Mucosa of gallbladder (tissue), 1 donor: ENCODE data around the gene SIN3B. TPM values are rescaled to one million over a fixed set of nuclear protein-coding genes. Genes with fewer than 3 reads are reported as not detected.

ENCODE experiments used
- DNase-seq: peaks from one replicate; pipeline ENCODE4 v3.0.0-alpha.2; 2020; ENCODE audit warnings: low spot score
- total RNA-seq: library from RNA; stranded (reverse); gene quantifications from one replicate; pipeline ENCODE4 v1.2.1, GENCODE V29; 2021
- donor health status: DM: no; HTN: no; CAD: no.

The SIN3B gene
- total RNA-seq, 1 donor from 2014 or later, result 46.0 TPM

DNA sequence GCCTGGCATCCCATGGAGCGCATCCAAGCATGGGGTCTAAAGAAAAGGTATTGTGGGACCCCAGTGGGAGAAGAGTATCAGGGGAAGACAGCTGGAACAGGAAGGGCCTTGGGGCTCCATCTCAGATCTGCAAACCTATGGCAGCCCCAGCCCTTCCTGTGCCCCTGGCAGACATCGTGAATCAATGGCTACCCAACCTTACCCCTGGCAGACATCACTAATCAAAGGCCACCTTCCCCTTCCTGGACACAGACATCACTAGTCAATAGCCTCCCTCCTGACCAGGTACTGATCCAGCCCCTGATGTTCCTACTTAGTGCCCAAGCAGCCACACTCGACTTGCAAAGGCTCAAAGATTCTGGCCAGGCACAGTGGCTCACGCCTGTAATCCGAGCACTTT is 75.4 kb downstream of the SIN3B start:
- no peak for DNase-seq

DNA sequence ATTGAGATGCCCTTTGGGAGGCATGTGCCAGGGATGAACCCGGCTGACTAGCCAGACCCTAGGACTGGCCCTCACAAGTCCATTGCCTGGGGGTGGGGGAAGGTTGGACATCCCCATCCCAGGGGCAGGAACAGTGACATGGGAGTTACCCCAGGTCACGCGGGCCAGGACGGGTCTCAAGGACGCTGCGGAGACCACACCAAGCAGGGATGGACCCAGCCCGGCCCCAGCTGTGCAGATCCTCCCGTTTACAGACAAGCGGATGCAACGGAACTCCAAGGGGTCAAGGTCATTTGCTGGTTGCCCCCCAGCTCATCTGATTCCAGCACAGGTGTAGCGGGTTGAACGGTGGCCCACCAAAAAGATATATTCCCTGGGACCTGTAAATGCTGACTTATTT is 79.6 kb downstream of the SIN3B start:
- DNase-seq, result no peak

DNA sequence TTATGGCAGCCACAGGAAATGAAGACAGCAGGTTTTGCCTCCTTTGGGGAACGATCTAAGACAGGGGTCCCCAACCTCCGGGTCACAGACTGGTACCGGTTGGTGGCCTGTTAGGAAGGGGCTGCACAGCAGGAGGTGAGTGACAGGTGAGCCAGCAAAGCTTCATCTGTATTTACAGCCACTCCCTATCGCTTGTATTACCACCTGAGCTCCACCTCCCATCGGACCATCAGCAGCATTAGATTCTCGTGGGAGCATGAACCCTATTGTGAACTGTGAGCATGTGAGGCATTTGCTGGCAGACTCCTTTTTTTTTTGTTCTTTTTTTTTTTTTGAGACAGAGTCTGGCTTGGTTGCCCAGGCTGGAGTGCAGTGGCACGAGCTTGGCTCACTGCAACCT is 81.8 kb downstream of the SIN3B start:
- DNase-seq, result no peak

DNA sequence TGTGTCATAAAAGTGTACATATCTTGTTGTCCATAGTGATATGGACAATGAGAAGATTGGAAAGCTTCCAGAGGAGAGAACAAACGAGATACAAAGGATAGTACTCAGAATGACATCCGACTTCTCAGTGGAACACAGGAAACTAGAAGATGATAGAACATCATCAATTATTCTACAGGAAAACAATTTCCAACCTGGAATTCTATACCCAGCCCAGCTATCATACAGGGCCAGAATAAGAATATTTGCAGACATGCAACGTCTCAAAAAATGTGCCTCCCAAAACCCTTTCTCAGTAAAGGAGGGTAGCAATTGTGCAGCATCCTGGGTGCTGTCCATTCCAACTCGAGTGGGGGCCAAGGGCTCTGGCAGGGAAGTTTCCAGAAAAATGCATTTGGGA is 83.6 kb downstream of the SIN3B start:
- no peak for DNase-seq

DNA sequence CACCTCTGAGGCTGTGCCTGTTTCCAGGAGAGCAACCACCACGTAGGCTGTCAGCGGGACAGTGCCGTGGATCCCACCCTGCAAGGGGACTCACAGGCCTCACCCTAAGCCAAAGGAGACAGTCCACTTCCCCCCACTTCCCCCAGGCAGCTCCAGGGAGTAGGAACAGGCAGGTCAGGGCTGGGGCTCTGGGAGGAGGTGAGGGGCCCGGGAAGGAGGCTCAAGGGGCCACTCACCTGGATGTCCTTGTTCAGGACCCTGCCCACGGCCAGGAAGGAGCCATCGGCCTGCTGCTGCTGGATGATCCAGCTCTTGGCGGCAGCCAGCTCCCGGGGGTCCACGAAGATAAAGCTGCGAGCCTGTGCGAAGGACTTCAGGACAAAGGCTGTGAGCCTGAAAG is 85.2 kb downstream of the SIN3B start:
- no peak for DNase-seq

DNA sequence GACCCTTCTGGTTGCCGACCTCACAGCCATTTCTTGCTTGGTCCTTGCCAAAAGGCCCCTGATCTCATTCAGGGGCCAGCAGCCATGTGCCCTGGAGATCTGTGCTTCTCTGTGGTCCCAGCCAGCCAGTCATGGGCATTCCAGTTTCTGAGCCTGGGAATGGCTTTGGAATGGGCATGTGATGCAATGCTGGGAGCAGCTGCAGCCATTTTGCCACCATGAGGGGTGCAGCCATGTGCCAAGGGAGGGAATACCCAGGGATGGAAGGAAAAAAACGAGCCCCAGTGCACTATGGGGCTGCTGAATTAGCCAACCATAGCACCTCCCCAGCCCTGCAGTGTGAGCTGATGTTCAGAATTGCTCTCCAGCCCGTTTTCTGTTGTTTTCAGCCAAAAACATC is 85.9 kb downstream of the SIN3B start:
- DNase-seq, result no peak

DNA sequence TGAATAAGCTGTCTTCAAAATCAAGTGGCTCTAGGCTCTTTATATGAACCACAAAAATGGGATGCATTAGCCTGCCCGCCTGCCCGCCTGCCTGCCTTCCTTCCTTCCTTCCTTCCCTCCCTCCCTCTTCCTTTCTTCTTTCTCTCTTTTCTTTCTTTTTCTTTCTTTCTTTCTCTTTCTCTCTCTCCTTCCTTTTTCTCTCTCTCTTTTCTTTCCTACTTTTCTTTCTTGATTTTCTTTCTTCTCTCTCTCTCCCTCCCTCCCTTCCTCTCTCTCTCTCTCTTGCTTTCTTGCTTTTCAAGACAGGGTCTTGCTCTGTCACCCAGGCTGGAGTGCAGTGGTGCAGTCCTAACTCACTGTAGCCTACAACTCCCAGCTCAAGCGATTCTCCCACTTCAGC is 86.5 kb downstream of the SIN3B start:
- DNase-seq, result no peak

DNA sequence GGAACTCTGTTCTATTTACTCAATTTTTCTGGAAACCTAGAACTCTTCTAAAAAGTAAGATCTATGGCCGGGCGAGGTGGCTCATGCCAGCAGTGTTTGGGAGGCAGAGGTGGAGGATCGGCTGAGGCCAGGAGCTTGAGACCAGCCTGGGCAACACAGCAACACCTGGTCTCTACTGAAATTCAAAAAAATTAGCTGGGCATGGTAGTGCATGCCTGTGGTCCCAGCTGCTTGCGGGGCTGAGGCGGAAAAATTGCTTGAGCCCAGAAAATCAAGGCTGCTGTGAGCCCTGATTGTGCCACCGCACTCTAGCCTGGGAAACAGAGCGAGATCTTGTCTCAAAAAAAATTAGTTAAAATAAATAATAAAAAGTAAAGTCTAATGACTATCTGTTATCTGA is 88.2 kb downstream of the SIN3B start:
- DNase-seq, result no peak

DNA sequence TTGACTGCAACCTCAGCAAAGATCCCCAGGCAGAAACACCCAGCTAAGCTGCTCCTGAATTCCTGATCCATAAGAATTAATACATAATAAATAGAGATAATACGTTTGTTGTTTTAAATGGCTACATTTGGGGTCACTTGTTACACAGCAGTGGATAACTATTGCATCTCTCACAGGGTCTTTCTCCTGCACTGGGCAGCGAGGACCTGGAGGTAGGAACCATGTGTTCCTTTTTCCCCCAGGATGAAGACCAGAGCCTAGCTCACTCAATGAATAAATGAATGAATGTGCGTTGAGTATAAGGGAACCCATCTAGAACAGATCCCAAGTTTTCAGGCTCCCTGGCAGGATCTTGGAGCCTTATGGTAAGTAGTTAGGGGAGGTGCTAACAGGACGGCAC is 90.3 kb downstream of the SIN3B start:
- no peak for DNase-seq

DNA sequence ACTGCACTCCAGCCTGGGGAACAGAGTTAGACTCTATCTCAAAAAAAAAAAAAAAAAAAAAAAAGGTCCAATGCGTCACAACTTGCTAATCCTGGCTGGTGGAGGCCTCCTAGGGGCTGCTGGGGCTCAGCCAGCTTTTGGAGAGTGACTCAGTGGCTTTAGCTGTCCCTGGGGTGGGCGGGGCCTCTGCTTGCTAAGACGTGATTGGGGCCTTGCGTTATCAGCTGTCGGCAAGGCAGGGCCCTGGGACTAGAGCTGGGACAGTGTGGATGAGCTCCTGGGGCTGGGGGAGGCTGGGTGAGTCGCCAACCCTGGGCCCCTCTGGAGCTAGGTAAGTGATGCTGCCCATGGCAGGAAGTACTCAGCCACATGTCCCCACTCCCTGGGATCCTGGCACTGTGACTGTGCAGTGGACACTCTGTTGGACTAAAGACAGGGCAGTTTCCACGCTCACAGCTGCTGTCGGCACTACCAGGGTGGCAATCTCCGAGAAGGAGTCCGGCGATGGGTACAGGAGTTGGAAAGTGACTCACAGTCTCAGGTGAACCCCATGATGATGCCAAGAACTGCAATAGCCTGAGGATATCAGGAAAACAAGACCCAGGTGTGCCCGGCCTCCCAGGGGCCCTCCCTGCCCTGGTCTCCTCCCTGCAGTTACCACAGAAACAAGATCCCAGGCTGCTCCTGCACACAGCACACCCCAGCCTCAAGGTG is 91.8 kb downstream of the SIN3B start:
- DNase-seq, result no peak

DNA sequence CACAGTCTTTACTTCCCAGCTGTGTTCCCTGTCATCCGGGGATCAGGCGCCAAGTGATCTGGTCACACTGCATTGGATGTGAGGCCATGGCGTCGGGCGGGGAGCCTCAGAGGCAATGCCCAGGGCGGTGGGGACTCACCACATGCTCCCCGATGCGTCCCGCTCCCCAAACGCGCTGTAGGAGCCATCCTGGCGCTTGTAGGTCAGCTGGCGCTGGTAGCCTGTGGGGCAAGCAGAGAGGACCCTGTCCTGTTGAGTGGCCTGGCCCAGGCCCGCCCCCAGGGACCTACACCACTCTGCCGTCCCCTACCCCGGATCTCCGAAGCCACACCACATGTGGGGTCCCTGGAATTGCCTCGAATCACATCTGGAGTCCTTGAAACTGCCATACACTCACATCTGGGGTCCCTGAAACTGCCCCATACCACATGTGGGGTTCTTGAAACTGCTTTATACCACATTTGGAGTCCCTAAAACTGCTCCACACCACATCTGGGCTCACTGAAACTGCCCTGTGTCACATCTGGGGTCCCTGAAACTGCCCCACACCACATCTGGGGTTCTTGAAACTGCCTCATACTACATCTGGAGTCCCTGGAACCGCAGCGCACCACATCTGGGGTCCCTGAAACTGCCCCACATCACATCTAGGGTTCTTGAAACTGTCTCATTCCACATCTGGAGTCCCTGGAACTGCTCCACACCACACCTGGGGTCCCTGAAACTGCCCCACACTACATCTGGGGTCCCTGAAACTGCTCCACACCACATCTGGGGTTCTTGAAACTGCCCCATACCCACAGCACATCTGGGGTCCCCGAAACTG is 92.8 kb downstream of the SIN3B start:
- no peak for DNase-seq

DNA sequence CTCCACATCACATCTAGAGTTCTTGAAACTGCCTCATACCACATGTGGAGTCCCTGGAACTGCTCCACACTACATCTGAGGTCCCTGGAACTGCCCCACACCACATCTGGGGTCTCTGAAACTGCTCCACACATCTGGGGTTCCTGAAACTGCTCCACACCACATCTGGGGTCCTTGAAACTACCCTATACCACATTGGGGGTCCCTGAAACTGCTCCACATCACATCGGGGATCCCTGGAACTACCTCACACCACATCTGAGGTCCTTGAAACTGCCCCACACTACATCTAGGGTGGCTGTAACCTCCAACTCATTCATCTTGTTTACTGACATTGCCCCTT is 93.4 kb downstream of the SIN3B start:
- DNase-seq, result no peak

DNA sequence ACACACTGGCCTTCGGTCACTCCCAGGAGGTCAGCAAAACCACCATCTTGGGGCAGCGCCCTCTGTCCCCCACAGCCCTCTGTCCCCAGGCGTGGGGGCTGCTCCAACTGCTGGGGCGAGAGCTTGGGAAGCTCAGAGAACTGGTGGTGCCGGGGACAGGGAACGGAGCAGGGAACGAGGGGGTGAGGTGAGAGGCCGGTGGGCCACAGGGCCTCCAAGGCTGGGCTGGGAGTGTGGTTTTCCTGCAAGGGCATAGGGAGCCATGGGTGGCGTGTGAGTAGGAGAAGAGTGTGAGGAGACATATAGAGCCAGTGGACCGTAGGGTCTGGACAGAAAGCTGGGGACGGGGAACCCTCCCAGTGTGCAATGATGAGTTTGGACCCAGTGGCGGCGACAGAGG is 93.8 kb downstream of the SIN3B start:
- no peak for DNase-seq

DNA sequence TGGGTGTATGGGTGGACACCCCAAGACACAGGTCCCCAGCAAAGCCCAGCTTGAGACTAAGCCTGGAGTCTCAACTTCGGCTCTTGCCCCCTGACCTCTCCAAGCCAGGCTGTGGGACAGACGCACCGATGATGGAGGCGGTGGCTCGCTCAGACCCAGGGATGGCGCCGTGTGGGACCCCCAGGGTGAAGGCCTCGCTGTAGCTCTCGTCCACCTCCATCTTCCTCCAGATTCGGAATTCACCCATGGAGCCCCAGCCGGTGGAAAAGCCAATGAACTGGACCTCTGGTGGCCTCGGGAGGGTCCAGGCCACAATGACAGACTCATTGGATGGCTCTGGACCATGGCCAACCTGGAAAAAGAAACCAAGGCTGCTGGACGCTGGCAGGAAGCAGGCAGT is 98.7 kb downstream of the SIN3B start:
- no peak for DNase-seq

DNA sequence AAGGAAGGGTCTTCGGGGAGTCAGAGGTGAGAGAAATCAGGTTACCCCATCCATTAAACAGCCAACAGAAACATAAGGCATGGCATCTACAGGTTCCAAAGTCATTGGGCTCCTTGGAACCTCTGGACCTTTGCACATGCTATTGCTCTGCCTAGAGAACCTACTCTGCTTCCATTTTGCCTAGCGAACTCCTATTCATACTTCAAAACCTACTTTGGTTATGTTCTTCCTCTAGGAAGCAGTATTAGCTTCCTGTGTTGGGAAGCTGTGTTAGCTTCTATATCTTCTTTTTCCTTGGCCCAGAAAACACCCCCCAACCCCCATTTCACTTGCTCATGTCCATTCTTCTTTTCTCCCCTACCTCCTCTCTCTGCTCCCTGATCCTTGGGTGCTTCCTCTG is 99.2 kb downstream of the SIN3B start:
- no peak for DNase-seq

DNA sequence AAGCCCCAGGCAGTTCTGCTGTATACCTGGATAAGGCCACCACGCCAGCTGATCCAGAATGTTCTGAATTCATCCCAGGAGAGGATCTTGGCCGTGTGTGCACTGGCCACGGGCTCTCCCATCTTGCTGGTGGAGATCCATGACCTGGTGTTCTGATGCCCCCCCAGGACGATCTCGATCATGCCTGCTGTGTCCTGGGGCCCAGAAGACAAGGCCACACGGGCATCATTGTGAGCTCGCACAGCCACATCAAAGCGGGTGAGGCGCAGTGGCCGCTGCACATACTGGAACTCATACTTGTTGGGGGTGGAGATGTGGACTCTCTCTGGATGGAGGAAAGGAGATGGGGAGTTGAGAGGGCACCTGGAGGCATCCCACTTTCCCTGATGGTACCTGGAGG is 99.7 kb downstream of the SIN3B start:
- DNase-seq, result no peak

Other genes with a start within 250 kb of the SIN3B start
- gene MED26, start 201.2 kb upstream of the SIN3B start, total RNA-seq, result 8.3 TPM
- gene SMIM7, start 169.3 kb upstream of the SIN3B start, total RNA-seq, result 71.6 TPM
- 4.3 TPM for gene TMEM38A, start 168.3 kb upstream of the SIN3B start, total RNA-seq
- gene NWD1, start 109.6 kb upstream of the SIN3B start, total RNA-seq, result 0.09 TPM
- gene F2RL3, start 59.6 kb downstream of the SIN3B start, total RNA-seq, result 2.9 TPM
- 2.9 TPM for gene CPAMD8, start 197.4 kb downstream of the SIN3B start, total RNA-seq
- 10.8 TPM for gene HAUS8, start 246.1 kb downstream of the SIN3B start, total RNA-seq
- gene MYO9B, start 246.4 kb downstream of the SIN3B start, total RNA-seq, result 75.0 TPM